ENCODE results near the gene HAPLN1.

The HAPLN1 gene

GRCh38 chr5:83731638-83732037, 11.0 kb upstream of the HAPLN1 start:
- Mint-ChIP-seq H3K27ac (no peak overlapping the region), H3K4me3 (no peak overlapping the region), H3K27me3 (peaks cover 0 to 13% of the 10 kb centered on the region in 2 donors), H3K4me1 (ENCODE audit: low read depth in 2 of 2) (no peaks in the 10 kb centered on the region), H3K9me3 (peaks cover 3 to 11% of the 10 kb centered on the region in 2 donors), H3K36me3 (ENCODE audit: insufficient read depth) (no peaks in the 10 kb centered on the region)
- DNase-seq (no peak), ATAC-seq (replicated peaks) (no peak)

- H3K27ac Mint-ChIP-seq, result no peak overlapping the region
- ATAC-seq (replicated peaks), result no peak
- H3K4me3 Mint-ChIP-seq, result no peak overlapping the region
- no peaks in the 10 kb centered on the region for H3K36me3 Mint-ChIP-seq (ENCODE audit: insufficient read depth)
- H3K4me1 Mint-ChIP-seq (ENCODE audit: low read depth in 2 of 2), result no peaks in the 10 kb centered on the region
- peaks cover 3 to 4% of the 10 kb centered on the region in 2 donors for H3K9me3 Mint-ChIP-seq
- peaks cover 0 to 17% of the 10 kb centered on the region in 2 donors for H3K27me3 Mint-ChIP-seq
- no peak for DNase-seq
Observed at GRCh38 chr5:83729362-83729761, 8.7 kb upstream of the HAPLN1 start.

- Mint-ChIP-seq H3K36me3 (ENCODE audit: insufficient read depth) (no peaks in the 10 kb centered on the region), H3K4me3 (no peak overlapping the region), H3K27ac (no peak overlapping the region), H3K27me3 (peaks cover 17 to 37% of the 10 kb centered on the region in 2 donors), H3K4me1 (ENCODE audit: low read depth in 2 of 2) (peaks cover 4 to 5% of the 10 kb centered on the region in 2 donors), H3K9me3 (no peaks in the 10 kb centered on the region)
- ATAC-seq (replicated peaks), result no peak
- no peak for DNase-seq
Observed at GRCh38 chr5:83726912-83727311, 6.3 kb upstream of the HAPLN1 start.

GRCh38 chr5:83724935-83725334, 4.3 kb upstream of the HAPLN1 start:
- no peaks in the 10 kb centered on the region for H3K9me3 Mint-ChIP-seq
- H3K4me3 Mint-ChIP-seq, result no peak overlapping the region
- no peak overlapping the region for H3K27ac Mint-ChIP-seq
- DNase-seq, result no peak
- no peaks in the 10 kb centered on the region for H3K36me3 Mint-ChIP-seq (ENCODE audit: insufficient read depth)
- peaks cover 37 to 57% of the 10 kb centered on the region in 2 donors for H3K27me3 Mint-ChIP-seq
- no peak for ATAC-seq (replicated peaks)
- peaks cover 6 to 12% of the 10 kb centered on the region in 2 donors for H3K4me1 Mint-ChIP-seq (ENCODE audit: low read depth in 2 of 2)

- no peak overlapping the region for H3K27ac Mint-ChIP-seq
- peaks cover 6 to 12% of the 10 kb centered on the region in 2 donors for H3K4me1 Mint-ChIP-seq (ENCODE audit: low read depth in 2 of 2)
- no peak for ATAC-seq (replicated peaks)
- H3K9me3 Mint-ChIP-seq, result no peaks in the 10 kb centered on the region
- H3K36me3 Mint-ChIP-seq (ENCODE audit: insufficient read depth), result no peaks in the 10 kb centered on the region
- no peak for DNase-seq
- no peak overlapping the region for H3K4me3 Mint-ChIP-seq
- peaks cover 40 to 63% of the 10 kb centered on the region in 2 donors for H3K27me3 Mint-ChIP-seq
Observed at GRCh38 chr5:83724001-83724400, 3.3 kb upstream of the HAPLN1 start.

- H3K27me3 Mint-ChIP-seq, result peaks cover 40 to 72% of the 10 kb centered on the region in 2 donors
- H3K9me3 Mint-ChIP-seq, result no peaks in the 10 kb centered on the region
- H3K27ac Mint-ChIP-seq, result no peak overlapping the region
- DNase-seq (no peak), ATAC-seq (replicated peaks) (no peak)
- peaks cover 6 to 12% of the 10 kb centered on the region in 2 donors for H3K4me1 Mint-ChIP-seq (ENCODE audit: low read depth in 2 of 2)
- H3K4me3 Mint-ChIP-seq, result no peak overlapping the region
- no peaks in the 10 kb centered on the region for H3K36me3 Mint-ChIP-seq (ENCODE audit: insufficient read depth)
Observed at GRCh38 chr5:83723031-83723430, 2.4 kb upstream of the HAPLN1 start.

GRCh38 chr5:83721953-83722901, 1.6 kb upstream of the HAPLN1 start:
- DNase-seq (no peak), ATAC-seq (replicated peaks) (no peak)
- Mint-ChIP-seq H3K4me1 (ENCODE audit: low read depth in 2 of 2) (peaks cover 6 to 12% of the 10 kb centered on the region in 2 donors), H3K27me3 (peaks cover 40 to 64% of the 10 kb centered on the region in 2 donors), H3K4me3 (peak overlapping the region; percentile 77 to 78), H3K9me3 (no peaks in the 10 kb centered on the region), H3K36me3 (ENCODE audit: insufficient read depth) (no peaks in the 10 kb centered on the region), H3K27ac (no peak overlapping the region)

GRCh38 chr5:83718936-83719495, 1.6 kb downstream of the HAPLN1 start:
- no peak overlapping the region for H3K4me3 Mint-ChIP-seq
- no peak for ATAC-seq (replicated peaks)

GRCh38 chr5:83718195-83718825, 2.3 kb downstream of the HAPLN1 start:
- H3K27ac Mint-ChIP-seq, result no peak overlapping the region
- no peaks in the 10 kb centered on the region for H3K36me3 Mint-ChIP-seq (ENCODE audit: insufficient read depth)
- H3K4me3 Mint-ChIP-seq, result no peak overlapping the region
- ATAC-seq (replicated peaks) (no peak), DNase-seq (no peak)
- H3K27me3 Mint-ChIP-seq, result peaks cover 36 to 49% of the 10 kb centered on the region in 2 donors
- no peaks in the 10 kb centered on the region for H3K9me3 Mint-ChIP-seq
- peaks cover 6 to 12% of the 10 kb centered on the region in 2 donors for H3K4me1 Mint-ChIP-seq (ENCODE audit: low read depth in 2 of 2)

More at GRCh38 chr5:83718936-83719495, 1.6 kb downstream of the HAPLN1 start:
- H3K4me1 Mint-ChIP-seq (ENCODE audit: low read depth in 2 of 2), result peaks cover 6 to 12% of the 10 kb centered on the region in 2 donors
- H3K9me3 Mint-ChIP-seq, result no peaks in the 10 kb centered on the region
- DNase-seq, result no peak
- peaks cover 40 to 54% of the 10 kb centered on the region in 2 donors for H3K27me3 Mint-ChIP-seq
- no peaks in the 10 kb centered on the region for H3K36me3 Mint-ChIP-seq (ENCODE audit: insufficient read depth)
- H3K27ac Mint-ChIP-seq, result no peak overlapping the region

- H3K36me3 Mint-ChIP-seq (ENCODE audit: insufficient read depth), result peaks cover 2% of the 10 kb centered on the region
- DNase-seq (no peak), ATAC-seq (replicated peaks) (no peak)
- no peak overlapping the region for H3K4me3 Mint-ChIP-seq
- no peak overlapping the region for H3K27ac Mint-ChIP-seq
- no peaks in the 10 kb centered on the region for H3K9me3 Mint-ChIP-seq
- peaks cover 8 to 20% of the 10 kb centered on the region in 2 donors for H3K27me3 Mint-ChIP-seq
- no peaks in the 10 kb centered on the region for H3K4me1 Mint-ChIP-seq (ENCODE audit: low read depth in 2 of 2)
Observed at GRCh38 chr5:83715236-83716065, 5.2 kb downstream of the HAPLN1 start.

GRCh38 chr5:83714810-83715209, 5.8 kb downstream of the HAPLN1 start:
- DNase-seq, result no peak
- no peaks in the 10 kb centered on the region for H3K9me3 Mint-ChIP-seq

GRCh38 chr5:83711982-83712601, 8.6 kb downstream of the HAPLN1 start:
- ATAC-seq (replicated peaks) (no peak), DNase-seq (peak; percentile 12 to 16 (median 12))
- no peak overlapping the region for H3K4me3 Mint-ChIP-seq
- H3K27me3 Mint-ChIP-seq, result peaks cover 0 to 11% of the 10 kb centered on the region in 2 donors
- H3K27ac Mint-ChIP-seq, result no peak overlapping the region
- H3K36me3 Mint-ChIP-seq (ENCODE audit: insufficient read depth), result peaks cover 2% of the 10 kb centered on the region
- H3K4me1 Mint-ChIP-seq (ENCODE audit: low read depth in 2 of 2), result no peaks in the 10 kb centered on the region
- H3K9me3 Mint-ChIP-seq, result no peaks in the 10 kb centered on the region

More at GRCh38 chr5:83714810-83715209, 5.8 kb downstream of the HAPLN1 start:
- Mint-ChIP-seq H3K4me3 (no peak overlapping the region), H3K4me1 (ENCODE audit: low read depth in 2 of 2) (no peaks in the 10 kb centered on the region), H3K36me3 (ENCODE audit: insufficient read depth) (peaks cover 2% of the 10 kb centered on the region), H3K27me3 (peaks cover 8 to 14% of the 10 kb centered on the region in 2 donors), H3K27ac (no peak overlapping the region)
- no peak for ATAC-seq (replicated peaks)

All from effector memory CD8-positive, alpha-beta T cell (primary cell).